HepG2 (cell line): ENCODE measurements around the gene WTAP. TPM values are rescaled to one million over a fixed set of nuclear protein-coding genes. Genes with fewer than 3 reads are reported as not detected.

ENCODE experiments used
- BCL6 ChIP-seq: IDR thresholded peaks from 2 replicates; pipeline ENCODE4 v1.6.1; 2016; ENCODE audit warnings: missing genetic modification reagents, missing compliant biosample characterization
- GATAD1 ChIP-seq: IDR thresholded peaks from 2 replicates; pipeline ENCODE4 v1.6.1; 2016; ENCODE audit warnings: missing genetic modification reagents, missing compliant biosample characterization
- HDAC1 ChIP-seq: sonication (generic); formaldehyde crosslinking; IDR thresholded peaks from 2 replicates; pipeline ENCODE4 v1.5.1; 2020; ENCODE audit warnings: mild to moderate bottlenecking, missing genetic modification reagents
- HDAC6 ChIP-seq: fragments of 200-600 bp; sonication (generic); IDR thresholded peaks from 2 replicates; pipeline ENCODE4 v1.7.0; 2017; ENCODE audit warnings: mild to moderate bottlenecking, antibody characterized with exemption, low read length, low read depth
- HNRNPLL ChIP-seq: fragments of 200-400 bp; formaldehyde crosslinking; IDR thresholded peaks from 2 replicates; pipeline ENCODE4 v1.6.1; 2017; ENCODE audit warnings: mild to moderate bottlenecking, low read depth, low read length; ENCODE audit not compliant: poor library complexity, severe bottlenecking
- IRX3 ChIP-seq: sonication (generic); formaldehyde crosslinking; IDR thresholded peaks from 2 replicates; pipeline ENCODE4 v1.8.1; 2023; ENCODE audit warnings: mild to moderate bottlenecking, low read depth, missing genetic modification reagents, borderline replicate concordance
- KDM4B ChIP-seq: sonication (generic); formaldehyde crosslinking; IDR thresholded peaks from 2 replicates; pipeline ENCODE4 v1.4.0; 2020; ENCODE audit warnings: missing genetic modification reagents
- KLF16 ChIP-seq, 2 experiments: sonication (generic) in 1 of 2; formaldehyde crosslinking in 1 of 2; IDR thresholded peaks; 2 replicates each; pipeline versions ENCODE4 v1.6.1 to v1.8.0; 2016 to 2023; ENCODE audit warnings: missing genetic modification reagents in 2 of 2, missing compliant biosample characterization in 1 of 2
- MTF1 ChIP-seq: sonication (generic); formaldehyde crosslinking; IDR thresholded peaks from 2 replicates; pipeline ENCODE4 v1.5.0; 2020; ENCODE audit warnings: missing genetic modification reagents
- NR2F1 ChIP-seq, 2 experiments: fragments of 450-650 bp in 1 of 2; formaldehyde crosslinking in 1 of 2; IDR thresholded peaks; 2 replicates each; pipeline versions ENCODE4 v1.5.0 to v1.6.1; 2016 to 2020; ENCODE audit warnings: mild to moderate bottlenecking in 1 of 2, missing compliant biosample characterization in 1 of 2, missing genetic modification reagents in 1 of 2, moderate library complexity in 1 of 2
- SALL1 ChIP-seq: sonication (generic); formaldehyde crosslinking; IDR thresholded peaks from 2 replicates; pipeline ENCODE4 v1.8.0; 2022; ENCODE audit warnings: mild to moderate bottlenecking, missing genetic modification reagents
- XBP1 ChIP-seq: sonication (generic); formaldehyde crosslinking; IDR thresholded peaks from 2 replicates; pipeline ENCODE4 v1.5.0; 2020; ENCODE audit warnings: missing genetic modification reagents
- ZFP41 ChIP-seq: sonication (generic); formaldehyde crosslinking; IDR thresholded peaks from 2 replicates; pipeline ENCODE4 v1.4.0; 2020; ENCODE audit warnings: mild to moderate bottlenecking, missing genetic modification reagents, borderline replicate concordance
- ZMYM4 ChIP-seq: sonication (generic); formaldehyde crosslinking; IDR thresholded peaks from 2 replicates; pipeline ENCODE4 v1.8.1; 2023; ENCODE audit warnings: mild to moderate bottlenecking, missing genetic modification reagents
- ZNF121 ChIP-seq: sonication (generic); formaldehyde crosslinking; IDR thresholded peaks from 2 replicates; pipeline ENCODE4 v1.5.0; 2020; ENCODE audit warnings: mild to moderate bottlenecking, missing genetic modification reagents
- ZNF207 ChIP-seq: fragments of 450-650 bp; IDR thresholded peaks from 2 replicates; pipeline ENCODE4 v1.6.1; 2016; ENCODE audit warnings: antibody characterized with exemption, borderline replicate concordance
- ZNF225 ChIP-seq: sonication (generic); formaldehyde crosslinking; IDR thresholded peaks from 2 replicates; pipeline ENCODE4 v1.4.0; 2020; ENCODE audit warnings: mild to moderate bottlenecking, missing genetic modification reagents
- ZNF383 ChIP-seq: sonication (generic); formaldehyde crosslinking; IDR thresholded peaks from 2 replicates; pipeline ENCODE4 v1.4.0; 2020; ENCODE audit warnings: missing genetic modification reagents, mild to moderate bottlenecking, borderline replicate concordance
- ZNF792 ChIP-seq: IDR thresholded peaks from 2 replicates; pipeline ENCODE4 v1.6.1; 2016
- ZNF83 ChIP-seq: sonication (generic); formaldehyde crosslinking; IDR thresholded peaks from 2 replicates; pipeline ENCODE4 v1.4.0; 2020; ENCODE audit warnings: missing genetic modification reagents, mild to moderate bottlenecking, borderline replicate concordance
- ZNF841 ChIP-seq: sonication (generic); formaldehyde crosslinking; IDR thresholded peaks from 2 replicates; pipeline ENCODE4 v1.8.1; 2023; ENCODE audit warnings: missing genetic modification reagents, borderline replicate concordance
- ZSCAN20 ChIP-seq: sonication (generic); formaldehyde crosslinking; IDR thresholded peaks from 2 replicates; pipeline ENCODE4 v1.4.0; 2020; ENCODE audit warnings: missing genetic modification reagents, mild to moderate bottlenecking, borderline replicate concordance
- ZSCAN5A ChIP-seq: sonication (generic); formaldehyde crosslinking; IDR thresholded peaks from 2 replicates; pipeline ENCODE4 v1.8.0; 2022; ENCODE audit warnings: mild to moderate bottlenecking, missing genetic modification reagents, borderline replicate concordance
- polyA plus RNA-seq, 8 experiments: library from polyadenylated mRNA; depleted of rRNA in 3 of 8; stranded (reverse) in 7 of 8; unstranded in 1 of 8; fragments of >200 nt; fragmentation: Illumina TruSeq in 4 of 8; extraction: Trizol in 4 of 8; gene quantifications; 2 replicates each; pipeline versions ENCODE4 v1.2.1 to v1.2.3, GENCODE V29; 2011 to 2016; ENCODE audit warnings: low read depth in 4 of 8, missing spikeins in 1 of 8, mixed read lengths in 1 of 8; ENCODE audit not compliant: insufficient read depth in 1 of 8
- total RNA-seq, 5 experiments: library from RNA; depleted of rRNA; stranded (reverse); fragments of >200 nt; fragmentation: Illumina TruSeq; extraction: Trizol; gene quantifications; 2 replicates each; pipeline ENCODE4 v1.2.3, GENCODE V29; 2016; ENCODE audit warnings: low read depth in 1 of 5
- TF ChIP-seq, protein P1 (sequence below): sonication (generic); formaldehyde crosslinking; IDR thresholded peaks from 2 replicates; pipeline ENCODE4 v1.9.0; 2022; ENCODE audit warnings: low read depth, missing genetic modification reagents
- TF ChIP-seq, protein P2 (sequence below): sonication (generic); formaldehyde crosslinking; IDR thresholded peaks from 2 replicates; pipeline ENCODE4 v1.5.0; 2020; ENCODE audit warnings: missing genetic modification reagents, mild to moderate bottlenecking, borderline replicate concordance

WTAP gene
- total and polyA plus RNA-seq, 2 of the 13 experiments (the other 11 are each of a cell fraction or from before 2014, with no cell fraction given): 31.6 to 167 TPM

DNA sequence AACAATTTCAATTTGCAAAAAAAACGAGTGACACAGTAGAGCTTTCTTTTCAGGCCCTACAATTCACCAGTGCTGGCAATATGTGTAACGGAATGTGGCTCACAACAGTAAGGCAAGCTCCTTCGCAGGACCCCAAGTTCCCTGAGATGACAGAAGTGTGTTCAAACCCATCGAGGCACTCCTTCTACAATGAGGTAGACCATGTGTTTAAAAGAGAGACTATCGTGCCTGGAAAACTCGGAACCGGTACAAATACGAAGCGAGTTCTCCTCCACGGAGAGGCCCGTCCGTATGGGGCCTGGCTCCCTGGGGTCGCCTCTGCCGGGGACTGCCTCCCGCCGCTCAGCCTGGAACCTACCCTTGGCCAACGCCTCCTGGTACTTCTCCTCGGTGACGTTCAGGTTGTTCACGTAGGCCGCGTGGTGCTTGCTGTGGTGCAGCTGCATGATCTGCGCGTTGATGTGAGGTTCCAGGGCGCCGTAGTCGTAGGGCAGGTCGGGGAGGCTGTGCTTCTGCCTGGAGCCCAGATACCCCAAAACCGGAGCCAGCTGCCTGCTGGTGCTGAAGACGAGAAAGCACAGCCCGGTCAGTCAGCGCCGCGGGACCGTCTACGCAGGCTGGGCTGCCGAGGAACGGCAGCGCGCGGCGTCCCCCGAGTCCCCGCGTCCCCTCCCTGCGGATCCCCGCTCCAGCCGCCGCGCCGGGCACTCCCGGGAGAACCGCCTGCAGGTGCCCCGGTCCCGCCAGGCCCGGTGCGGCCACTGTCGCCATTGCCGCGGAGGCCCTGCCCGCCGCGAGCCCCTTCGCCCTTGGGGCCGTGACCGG lies 34.8 kb upstream of the WTAP start (continued):
- peak in 1 of 2 experiments; percentile 45; a peak in 1 of 4 replicates for TF ChIP-seq KLF16 (CRISPR knock-in tag; IDR thresholded peaks at IDR 0.05)
- 0 out of 2 replicates have a peak, but pooled peaks have one; percentile 59 for TF ChIP-seq ZSCAN5A (CRISPR knock-in tag)
- peak; percentile 61; the same call in 1 of the 2 replicates for TF ChIP-seq ZNF83 (CRISPR knock-in tag)
- no peak for TF ChIP-seq MTF1 (CRISPR knock-in tag)
- 0 out of 2 replicates have a peak, but pooled peaks have one; percentile 59 for TF ChIP-seq IRX3 (CRISPR knock-in tag)
- peak; percentile 72; the same call in 1 of the 2 replicates for TF ChIP-seq ZNF225
- TF ChIP-seq, protein P1, sequence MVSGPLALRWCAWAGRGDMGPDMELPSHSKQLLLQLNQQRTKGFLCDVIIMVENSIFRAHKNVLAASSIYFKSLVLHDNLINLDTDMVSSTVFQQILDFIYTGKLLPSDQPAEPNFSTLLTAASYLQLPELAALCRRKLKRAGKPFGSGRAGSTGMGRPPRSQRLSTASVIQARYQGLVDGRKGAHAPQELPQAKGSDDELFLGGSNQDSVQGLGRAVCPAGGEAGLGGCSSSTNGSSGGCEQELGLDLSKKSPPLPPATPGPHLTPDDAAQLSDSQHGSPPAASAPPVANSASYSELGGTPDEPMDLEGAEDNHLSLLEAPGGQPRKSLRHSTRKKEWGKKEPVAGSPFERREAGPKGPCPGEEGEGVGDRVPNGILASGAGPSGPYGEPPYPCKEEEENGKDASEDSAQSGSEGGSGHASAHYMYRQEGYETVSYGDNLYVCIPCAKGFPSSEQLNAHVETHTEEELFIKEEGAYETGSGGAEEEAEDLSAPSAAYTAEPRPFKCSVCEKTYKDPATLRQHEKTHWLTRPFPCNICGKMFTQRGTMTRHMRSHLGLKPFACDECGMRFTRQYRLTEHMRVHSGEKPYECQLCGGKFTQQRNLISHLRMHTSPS (CRISPR knock-in tag): peak; percentile 48; the same call in 1 of the 2 replicates
- TF ChIP-seq BCL6 (CRISPR knock-in tag): no peak
- peak; percentile 19 for TF ChIP-seq SALL1
- peak; percentile 14; the same call in 1 of the 2 replicates for TF ChIP-seq ZNF121
- peak; percentile 58 for TF ChIP-seq HNRNPLL
- no peak for TF ChIP-seq ZNF841 (CRISPR knock-in tag)
- TF ChIP-seq NR2F1 (CRISPR knock-in tag; IDR thresholded peaks at IDR 0.05): 0 out of 4 replicates have a peak, but pooled peaks of 1 of the 2 experiments have one; percentile 8
- TF ChIP-seq GATAD1: no peak
- TF ChIP-seq XBP1: peak; percentile 75; the same call in 1 of the 2 replicates
- TF ChIP-seq ZNF383 (CRISPR knock-in tag): peak; percentile 48; the same call in 1 of the 2 replicates
- TF ChIP-seq HDAC6: no peak
- 0 out of 2 replicates have a peak, but pooled peaks have one; percentile 52 for TF ChIP-seq KDM4B
- peak; percentile 92; the same call in 1 of the 2 replicates for TF ChIP-seq ZSCAN20
- peak; percentile 3; the same call in 1 of the 2 replicates for TF ChIP-seq ZMYM4 (CRISPR knock-in tag)
- TF ChIP-seq HDAC1 (CRISPR knock-in tag): peak; percentile 16
- TF ChIP-seq, protein P2, sequence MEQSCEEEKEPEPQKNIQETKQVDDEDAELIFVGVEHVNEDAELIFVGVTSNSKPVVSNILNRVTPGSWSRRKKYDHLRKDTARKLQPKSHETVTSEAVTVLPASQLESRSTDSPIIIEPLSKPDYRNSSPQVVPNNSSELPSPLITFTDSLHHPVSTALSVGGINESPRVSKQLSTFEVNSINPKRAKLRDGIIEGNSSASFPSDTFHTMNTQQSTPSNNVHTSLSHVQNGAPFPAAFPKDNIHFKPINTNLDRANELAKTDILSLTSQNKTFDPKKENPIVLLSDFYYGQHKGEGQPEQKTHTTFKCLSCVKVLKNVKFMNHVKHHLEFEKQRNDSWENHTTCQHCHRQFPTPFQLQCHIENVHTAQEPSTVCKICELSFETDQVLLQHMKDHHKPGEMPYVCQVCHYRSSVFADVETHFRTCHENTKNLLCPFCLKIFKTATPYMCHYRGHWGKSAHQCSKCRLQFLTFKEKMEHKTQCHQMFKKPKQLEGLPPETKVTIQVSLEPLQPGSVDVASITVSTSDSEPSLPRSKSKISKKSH (CRISPR knock-in tag): peak; percentile 95
- no peak for TF ChIP-seq ZNF207
- 0 out of 2 replicates have a peak, but pooled peaks have one; percentile 47 for TF ChIP-seq ZFP41
- TF ChIP-seq ZNF792: no peak
